ENCODE data around the gene CPT1C. TPM values are rescaled to one million over a fixed set of nuclear protein-coding genes. Genes with fewer than 3 reads are reported as not detected.
A peak's percentile ranks its signal among the peaks of the same experiment; 100 is the strongest.

Gene CPT1C
- total and polyA plus RNA-seq, 2 of the 4 experiments (the other 2 are of a cell fraction) = 14.2 to 56.1 TPM

DNA sequence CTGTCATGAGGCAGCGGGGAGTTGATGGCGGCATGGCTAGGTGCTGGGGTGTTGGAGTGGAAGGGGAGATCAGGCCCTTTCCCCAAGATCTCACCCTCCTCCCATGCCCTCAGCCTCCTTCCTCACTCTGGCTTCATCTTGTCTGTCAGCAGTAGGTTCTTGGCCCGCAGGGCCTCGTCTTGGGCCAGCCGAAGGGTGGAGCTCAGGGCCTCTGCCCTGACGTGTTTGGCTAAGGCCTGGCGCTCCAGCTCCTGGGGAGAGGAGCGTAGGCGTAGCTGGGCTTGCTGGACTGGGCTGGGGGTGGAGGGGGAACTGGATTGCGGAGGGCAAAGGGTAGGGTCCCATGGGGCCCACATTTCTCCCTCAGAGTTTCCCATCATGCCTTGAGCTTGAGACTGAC lies 49.0 kb downstream of the CPT1C start:
- no peak overlapping the region for H4K8ac ChIP-seq (ENCODE audit: low read depth in 2 of 2, low read length in 2 of 2)
- H3K18ac ChIP-seq (ENCODE audit: low read depth, low read length) = no peak overlapping the region
- ATAC-seq (ENCODE audit: low read depth) = no peak
- H3K27ac ChIP-seq (ENCODE audit: insufficient read depth, low read length) = no peak overlapping the region
- H3K9ac ChIP-seq (ENCODE audit: low read depth, low read length) = no peak overlapping the region
- no peaks in the 10 kb centered on the region for H4K20me1 ChIP-seq (ENCODE audit: insufficient read depth, low read length)
- no peak for DNase-seq
- CTCF ChIA-PET = no interaction called here
- H2BK15ac ChIP-seq (ENCODE audit: low read depth, low read length) = no peak overlapping the region
- no peak overlapping the region for H3K56ac ChIP-seq (ENCODE audit: extremely low read depth, insufficient read depth, low read length)
- no peak overlapping the region for H3K23ac ChIP-seq (ENCODE audit: low read depth, low read length)
- H3K79me1 ChIP-seq (ENCODE audit: low read depth in 1 of 2, low read length in 2 of 2) = no peaks in the 10 kb centered on the region
- H2AFZ ChIP-seq (replicated peaks; ENCODE audit: low read length, poor library complexity) = peak overlapping the region; percentile 67
- H3K9me1 ChIP-seq (ENCODE audit: insufficient read depth, low read length) = no peaks in the 10 kb centered on the region
- no peak for TF ChIP-seq MXI1 (IDR thresholded peaks at IDR 0.05; ENCODE audit: borderline replicate concordance, low read depth, low read length)
- TF ChIP-seq SMC3 (IDR thresholded peaks at IDR 0.05; ENCODE audit: low read depth, low read length) = no peak
- TF ChIP-seq RAD21 (IDR thresholded peaks at IDR 0.05; ENCODE audit: low read length) = no peak
- no peak for TF ChIP-seq MAFK (IDR thresholded peaks at IDR 0.05; ENCODE audit: low read depth, low read length)
- TF ChIP-seq CEBPB (IDR thresholded peaks at IDR 0.05; ENCODE audit: low read depth, low read length) = no peak
- TF ChIP-seq USF2 (IDR thresholded peaks at IDR 0.05; ENCODE audit: low read depth, low read length) = no peak
- TF ChIP-seq ELK1 (IDR thresholded peaks at IDR 0.05; ENCODE audit: borderline replicate concordance, low read depth, low read length) = no peak
- no peak for TF ChIP-seq RFX5 (IDR thresholded peaks at IDR 0.05; ENCODE audit: low read depth, low read length)
- TF ChIP-seq BHLHE40 (IDR thresholded peaks at IDR 0.05; ENCODE audit: low read depth, low read length) = no peak
- no peak for TF ChIP-seq RCOR1 (IDR thresholded peaks at IDR 0.05; ENCODE audit: insufficient replicate concordance, low read length)
- no peak for TF ChIP-seq NFE2L2 (IDR thresholded peaks at IDR 0.05; ENCODE audit: low read depth, low read length)
- TF ChIP-seq POLR2A (IDR thresholded peaks at IDR 0.05; ENCODE audit: low read depth, low read length) = no peak
- TF ChIP-seq, protein P1, sequence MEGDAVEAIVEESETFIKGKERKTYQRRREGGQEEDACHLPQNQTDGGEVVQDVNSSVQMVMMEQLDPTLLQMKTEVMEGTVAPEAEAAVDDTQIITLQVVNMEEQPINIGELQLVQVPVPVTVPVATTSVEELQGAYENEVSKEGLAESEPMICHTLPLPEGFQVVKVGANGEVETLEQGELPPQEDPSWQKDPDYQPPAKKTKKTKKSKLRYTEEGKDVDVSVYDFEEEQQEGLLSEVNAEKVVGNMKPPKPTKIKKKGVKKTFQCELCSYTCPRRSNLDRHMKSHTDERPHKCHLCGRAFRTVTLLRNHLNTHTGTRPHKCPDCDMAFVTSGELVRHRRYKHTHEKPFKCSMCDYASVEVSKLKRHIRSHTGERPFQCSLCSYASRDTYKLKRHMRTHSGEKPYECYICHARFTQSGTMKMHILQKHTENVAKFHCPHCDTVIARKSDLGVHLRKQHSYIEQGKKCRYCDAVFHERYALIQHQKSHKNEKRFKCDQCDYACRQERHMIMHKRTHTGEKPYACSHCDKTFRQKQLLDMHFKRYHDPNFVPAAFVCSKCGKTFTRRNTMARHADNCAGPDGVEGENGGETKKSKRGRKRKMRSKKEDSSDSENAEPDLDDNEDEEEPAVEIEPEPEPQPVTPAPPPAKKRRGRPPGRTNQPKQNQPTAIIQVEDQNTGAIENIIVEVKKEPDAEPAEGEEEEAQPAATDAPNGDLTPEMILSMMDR (conservative IDR thresholded peaks at IDR 0.05; ENCODE audit: low read depth, low read length) = no peak
- TF ChIP-seq FOS (IDR thresholded peaks at IDR 0.05; ENCODE audit: low read depth, low read length) = no peak
- no peak for TF ChIP-seq MAZ (IDR thresholded peaks at IDR 0.05; ENCODE audit: borderline replicate concordance, low read depth, low read length)
- no peak for TF ChIP-seq CHD1 (IDR thresholded peaks at IDR 0.05; ENCODE audit: low read depth, low read length)
- H3K4ac ChIP-seq (ENCODE audit: low read depth, low read length) = no peak overlapping the region
- H2AK5ac ChIP-seq (ENCODE audit: low read depth, low read length) = no peak overlapping the region
- H2AK9ac ChIP-seq (replicated peaks; ENCODE audit: low read depth, low read length, poor library complexity) = peak overlapping the region; percentile 28
- no peak overlapping the region for H4K5ac ChIP-seq (ENCODE audit: low read depth, low read length)
- 62% methylated on average over 2 of the region's 10 CpGs; no CpG with 5 or more reads in 1 of the 2 experiments for WGBS, 2 experiments (ENCODE audit: extremely low coverage in 2 of 2, insufficient read length in 1 of 2)
- no peak overlapping the region for H3K4me3 ChIP-seq (ENCODE audit: insufficient read depth, low read depth, low read length)
- H3K27me3 ChIP-seq (ENCODE audit: control insufficient read depth, insufficient read depth, low read length) = no peaks in the 10 kb centered on the region; the same call in 1 of the 2 replicates
- POLR2A ChIA-PET (ENCODE audit: unreplicated experiment) = no interaction called here
- H2BK5ac ChIP-seq (ENCODE audit: low read depth, low read length, poor library complexity, severe bottlenecking) = no peak overlapping the region
- in situ Hi-C loops (cut with MboI; ENCODE audit: low sequenced_read_pairs) = no loop called here
- no peaks in the 10 kb centered on the region for H3K4me1 ChIP-seq (ENCODE audit: control insufficient read depth, insufficient read depth, low read length)
- no peaks in the 10 kb centered on the region for H3K9me3 ChIP-seq (ENCODE audit: control insufficient read depth, insufficient read depth, low read length)
- no TSS peak for BruUV-seq (replicated peaks)
- no peak overlapping the region for H3K4me2 ChIP-seq (ENCODE audit: low read depth, low read length)
- H3K14ac ChIP-seq (replicated peaks; ENCODE audit: low read depth, low read length) = no peak overlapping the region
- dilution Hi-C loops (cut with HindIII; ENCODE audit: low sequenced_read_pairs, unreplicated experiment) = no loop called here
- H2BK20ac ChIP-seq (ENCODE audit: low read depth, low read length) = no peak overlapping the region
- H2BK120ac ChIP-seq (ENCODE audit: low read depth, low read length) = no peak overlapping the region
- intact Hi-C loops (cut with micrococcal nuclease) = no loop called here
- H4K91ac ChIP-seq (ENCODE audit: insufficient read depth, low read depth, low read length) = no peak overlapping the region
- no peaks in the 10 kb centered on the region for H3K36me3 ChIP-seq (ENCODE audit: control insufficient read depth, insufficient read depth, low read length)
